Measurements from ENCODE around the gene ZCCHC3. TPM values are rescaled to one million over a fixed set of nuclear protein-coding genes. Genes with fewer than 3 reads are reported as not detected.

Gene ZCCHC3
- total and polyA plus RNA-seq, 2 donors (not counting 3 experiments of a cell fraction or from before 2014, with no cell fraction given), result 14.8 to 22.0 TPM

- intact Hi-C loops (cut with micrococcal nuclease) (no loop called here), dilution Hi-C loops (cut with MboI; ENCODE audit: extremely low pct_ligation_motif_present, low sequenced_read_pairs) (no loop called here)
- Histone ChIP-seq H3K36me3 (ENCODE audit: control insufficient read depth in 2 of 2, extremely low read depth in 1 of 2, insufficient read depth in 2 of 2, low read length in 2 of 2) (peaks cover 0 to 3% of the 10 kb centered on the region in 2 experiments), H3K9ac (replicated peaks; ENCODE audit: extremely low read depth, insufficient read depth, low read length) (no peak overlapping the region), H3K79me2 (ENCODE audit: control insufficient read depth, insufficient read depth, low read length) (no peaks in the 10 kb centered on the region), H3K4me2 (ENCODE audit: insufficient read depth, low read length) (no peak overlapping the region), H3K9me1 (replicated peaks; ENCODE audit: control insufficient read depth, extremely low read depth, insufficient read depth, low read length) (no peaks in the 10 kb centered on the region), H3K9me3 (replicated peaks; ENCODE audit: control insufficient read depth, insufficient read depth, low read length) (no peaks in the 10 kb centered on the region), H4K20me1 (replicated peaks; ENCODE audit: control insufficient read depth, extremely low read depth, insufficient read depth, low read length) (no peaks in the 10 kb centered on the region), H3K27ac (ENCODE audit: insufficient read depth, low read depth, low read length) (no peak overlapping the region), H3K4me1 (ENCODE audit: control insufficient read depth, extremely low read depth, insufficient read depth, low read length) (peaks cover 3% of the 10 kb centered on the region), H2AFZ (ENCODE audit: low read depth, low read length) (no peak overlapping the region), H3K4me3 (replicated peaks in 1 of 3; ENCODE audit: insufficient read depth in 1 of 3, low read depth in 1 of 3, low read length in 3 of 3) (no peak overlapping the region), H3K27me3 (ENCODE audit: control insufficient read depth in 2 of 2, insufficient read depth in 2 of 2, low read length in 2 of 2) (no peaks in the 10 kb centered on the region)
- TF ChIP-seq POLR2A (IDR thresholded peaks at IDR 0.05; ENCODE audit: low read depth, low read length) (no peak), JUN (IDR thresholded peaks at IDR 0.05; ENCODE audit: borderline replicate concordance, insufficient read depth, insufficient read length, low read depth) (no peak), FOS (IDR thresholded peaks at IDR 0.05; ENCODE audit: borderline replicate concordance, insufficient read depth, low read length) (no peak), GATA2 (IDR thresholded peaks at IDR 0.05; ENCODE audit: insufficient read depth, insufficient read length, low read depth, low read length) (no peak), MAX (IDR thresholded peaks at IDR 0.05; ENCODE audit: insufficient read depth, insufficient read length) (no peak), CTCF (IDR thresholded peaks at IDR 0.05; ENCODE audit: extremely low read depth in 1 of 2, insufficient read depth in 1 of 2, low read depth in 1 of 2, low read length in 2 of 2) (no peak), EZH2 (IDR thresholded peaks at IDR 0.05; ENCODE audit: borderline replicate concordance, low read depth, low read length, severe bottlenecking) (no peak), POLR2AphosphoS5 (IDR thresholded peaks at IDR 0.05; ENCODE audit: insufficient read depth, low read depth, low read length) (no peak), MYC (IDR thresholded peaks at IDR 0.05; ENCODE audit: low read depth, low read length) (no peak)
- no peak for FAIRE-seq
- ChIA-PET POLR2A (interaction anchor here (0.6 kb wide), 1 partner anchor 13 kb away, joined by 3 read pairs; no protein-coding TSS in a partner anchor), CTCF (interaction anchor here (0.6 to 8.3 kb wide), 3 partner anchors 55 to 209 kb away, joined by 3 to 66 read pairs (median 4); partner anchors contain the start of gene SOX12)
- no TSS peak for BruUV-seq (replicated peaks)
- DNase-seq (ENCODE audit: low read depth, low spot score), result no peak
Measured at GRCh38 chr20:270517-270916, 26.9 kb upstream of the ZCCHC3 start.

Measured in endothelial cell of umbilical vein (primary cell).